Measurements from ENCODE around the gene INPP4A.

Gene INPP4A

DNA sequence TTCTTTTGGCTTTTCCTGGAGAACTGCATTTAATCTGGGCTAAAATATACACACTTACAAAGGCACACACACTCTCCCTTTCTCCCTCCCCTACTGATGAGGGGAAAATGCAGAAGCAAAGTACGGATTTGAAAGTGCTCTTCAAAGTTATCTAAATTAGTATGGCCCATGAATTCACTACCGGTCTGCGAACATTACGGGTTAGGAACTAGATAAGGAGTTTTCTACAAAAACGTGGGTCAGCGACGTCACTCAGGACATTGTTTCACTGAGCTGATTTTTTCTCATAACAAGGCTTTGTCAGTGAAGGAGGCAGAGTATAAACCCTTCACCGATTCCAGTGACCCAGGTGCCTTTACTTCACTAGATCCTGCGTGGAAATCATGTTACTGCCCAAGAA lies 116.4 kb downstream of the INPP4A start:
- H3K4me3 ChIP-seq (ENCODE audit: low read depth, low read length) = no peak overlapping the region
- TF ChIP-seq, protein P1, sequence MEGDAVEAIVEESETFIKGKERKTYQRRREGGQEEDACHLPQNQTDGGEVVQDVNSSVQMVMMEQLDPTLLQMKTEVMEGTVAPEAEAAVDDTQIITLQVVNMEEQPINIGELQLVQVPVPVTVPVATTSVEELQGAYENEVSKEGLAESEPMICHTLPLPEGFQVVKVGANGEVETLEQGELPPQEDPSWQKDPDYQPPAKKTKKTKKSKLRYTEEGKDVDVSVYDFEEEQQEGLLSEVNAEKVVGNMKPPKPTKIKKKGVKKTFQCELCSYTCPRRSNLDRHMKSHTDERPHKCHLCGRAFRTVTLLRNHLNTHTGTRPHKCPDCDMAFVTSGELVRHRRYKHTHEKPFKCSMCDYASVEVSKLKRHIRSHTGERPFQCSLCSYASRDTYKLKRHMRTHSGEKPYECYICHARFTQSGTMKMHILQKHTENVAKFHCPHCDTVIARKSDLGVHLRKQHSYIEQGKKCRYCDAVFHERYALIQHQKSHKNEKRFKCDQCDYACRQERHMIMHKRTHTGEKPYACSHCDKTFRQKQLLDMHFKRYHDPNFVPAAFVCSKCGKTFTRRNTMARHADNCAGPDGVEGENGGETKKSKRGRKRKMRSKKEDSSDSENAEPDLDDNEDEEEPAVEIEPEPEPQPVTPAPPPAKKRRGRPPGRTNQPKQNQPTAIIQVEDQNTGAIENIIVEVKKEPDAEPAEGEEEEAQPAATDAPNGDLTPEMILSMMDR (IDR thresholded peaks at IDR 0.05; ENCODE audit: borderline replicate concordance, insufficient read depth, low read depth, low read length) = no peak

DNA sequence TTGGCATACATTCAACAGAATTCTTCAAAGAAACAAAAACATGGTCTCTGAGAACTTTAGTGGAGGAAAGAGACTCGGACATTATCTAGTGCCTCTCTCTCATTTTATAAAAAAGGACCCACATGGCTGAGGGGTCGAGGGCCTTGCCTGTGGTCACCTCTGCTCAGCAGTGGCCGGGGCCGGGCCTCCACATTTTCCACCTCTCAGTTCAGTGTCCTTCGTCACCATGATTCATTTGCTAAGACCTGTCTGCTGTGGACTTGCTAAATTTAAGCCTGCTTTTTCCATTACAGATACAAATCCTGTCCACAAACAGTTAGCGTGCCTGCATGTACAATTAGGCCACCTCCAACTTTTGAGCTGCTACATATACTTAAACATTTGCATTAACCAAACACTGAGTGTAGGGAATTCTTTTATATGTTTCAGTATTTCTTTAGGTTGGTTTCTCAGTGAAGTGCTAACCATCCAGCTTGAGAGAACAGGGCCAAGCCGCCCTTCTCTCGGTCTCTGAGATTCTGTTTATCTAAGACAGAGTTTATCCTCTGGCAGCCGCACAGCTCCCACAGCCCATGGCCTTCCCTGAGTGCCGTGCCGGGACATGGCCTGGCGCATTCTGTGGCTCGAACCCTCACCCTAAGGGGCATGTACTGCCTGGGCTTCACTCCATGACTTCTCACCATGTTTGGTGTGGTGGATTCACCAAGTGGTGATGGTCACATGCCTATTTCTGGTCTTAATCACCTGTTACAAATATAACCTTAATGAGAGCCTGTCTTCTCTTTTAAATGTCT lies 117.4 kb downstream of the INPP4A start:
- H3K4me3 ChIP-seq (ENCODE audit: low read depth, low read length) = no peak overlapping the region
- TF ChIP-seq, protein P1 (IDR thresholded peaks at IDR 0.05; ENCODE audit: borderline replicate concordance, insufficient read depth, low read depth, low read length) = no peak

DNA sequence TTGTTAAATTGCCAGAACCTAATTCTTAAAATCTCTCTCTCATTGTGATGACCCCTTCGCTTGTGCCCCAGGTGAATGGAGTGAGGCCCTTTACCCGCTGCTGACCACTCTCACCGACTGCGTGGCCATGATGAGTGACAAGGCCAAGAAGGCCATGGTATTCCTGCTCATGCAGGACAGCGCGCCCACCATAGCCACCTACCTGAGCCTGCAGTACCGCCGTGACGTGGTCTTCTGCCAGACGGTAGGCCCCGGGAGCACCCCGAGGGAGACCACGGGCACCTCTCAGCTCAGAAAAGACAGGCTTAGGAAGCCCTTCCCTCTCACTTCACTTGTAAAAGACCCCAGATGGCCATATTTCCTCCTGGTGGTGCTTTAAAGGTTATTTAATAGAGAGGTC lies 118.7 kb downstream of the INPP4A start:
- H3K4me3 ChIP-seq (ENCODE audit: low read depth, low read length) = no peak overlapping the region
- TF ChIP-seq, protein P1 (IDR thresholded peaks at IDR 0.05; ENCODE audit: borderline replicate concordance, insufficient read depth, low read depth, low read length) = no peak

DNA sequence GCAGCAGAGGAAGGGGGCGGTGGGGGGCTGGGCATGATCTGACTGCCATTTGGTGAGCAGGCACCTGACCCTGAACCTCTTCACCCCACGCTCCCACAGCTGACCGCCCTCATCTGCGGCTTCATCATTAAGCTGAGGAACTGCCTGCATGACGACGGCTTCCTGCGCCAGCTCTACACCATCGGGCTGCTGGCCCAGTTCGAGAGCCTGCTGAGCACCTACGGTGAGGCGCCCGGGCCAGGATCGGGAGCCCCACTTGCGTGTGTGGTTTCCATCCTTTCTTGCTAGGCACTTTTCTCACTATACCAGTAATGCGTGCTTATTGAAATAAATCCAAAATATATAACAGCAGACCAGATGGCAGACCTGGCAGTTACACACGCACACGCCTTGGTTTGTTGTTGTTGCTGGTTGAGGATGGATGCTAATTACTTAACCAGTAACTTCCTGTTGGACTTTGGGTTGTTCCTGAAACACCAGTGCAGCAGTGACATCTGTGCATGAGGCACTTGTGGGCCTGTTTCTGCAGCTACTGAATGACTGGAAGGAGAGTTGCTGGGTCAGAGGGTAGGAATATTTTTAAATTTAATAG lies 120.0 kb downstream of the INPP4A start:
- no peak overlapping the region for H3K4me3 ChIP-seq (ENCODE audit: low read depth, low read length)
- TF ChIP-seq, protein P1 (IDR thresholded peaks at IDR 0.05; ENCODE audit: borderline replicate concordance, insufficient read depth, low read depth, low read length) = no peak

DNA sequence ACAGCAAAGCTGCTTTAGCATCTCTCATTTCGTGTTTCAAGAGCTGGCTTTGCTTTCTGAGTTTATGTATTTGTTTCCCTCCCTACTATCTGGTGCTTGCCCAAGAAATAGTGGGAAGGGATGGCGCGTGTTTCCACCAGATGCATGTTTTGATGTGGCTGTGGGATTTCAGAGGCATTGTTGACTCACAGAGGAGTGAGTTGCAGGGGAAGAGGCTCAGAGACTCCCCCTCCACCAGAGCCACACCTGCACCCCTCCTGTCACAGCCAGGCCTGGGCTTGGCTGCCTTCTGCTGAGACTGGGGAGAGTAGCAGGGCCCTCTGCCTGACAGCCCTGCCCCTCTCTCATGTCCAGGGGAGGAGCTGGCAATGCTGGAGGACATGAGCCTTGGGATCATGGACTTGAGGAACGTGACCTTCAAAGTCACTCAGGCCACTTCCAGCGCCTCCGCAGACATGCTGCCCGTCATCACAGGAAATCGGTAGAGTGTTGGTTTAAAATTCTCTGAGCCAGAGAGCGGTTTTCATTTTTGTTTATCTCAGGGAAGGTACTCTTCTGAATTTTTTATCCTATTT lies 120.7 kb downstream of the INPP4A start:
- TF ChIP-seq, protein P1 (IDR thresholded peaks at IDR 0.05; ENCODE audit: borderline replicate concordance, insufficient read depth, low read depth, low read length) = no peak

DNA sequence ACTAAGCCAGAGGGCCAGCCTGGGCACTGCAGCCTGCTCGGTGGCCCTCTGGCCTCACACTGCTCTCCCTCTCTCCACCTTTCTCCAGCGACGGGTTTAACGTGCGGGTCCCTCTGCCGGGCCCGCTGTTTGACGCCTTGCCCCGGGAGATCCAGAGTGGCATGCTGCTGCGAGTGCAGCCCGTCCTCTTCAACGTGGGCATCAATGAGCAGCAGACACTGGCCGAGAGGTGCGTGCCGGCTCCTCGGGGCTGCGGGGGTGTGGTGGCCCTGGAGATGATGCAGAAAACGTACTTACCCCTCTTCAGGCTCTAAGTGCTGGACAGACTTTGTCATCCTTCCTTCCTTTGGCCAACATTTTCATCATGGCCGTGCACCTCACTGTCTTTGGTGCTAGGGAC lies 121.3 kb downstream of the INPP4A start:
- H3K4me3 ChIP-seq (ENCODE audit: low read depth, low read length) = no peak overlapping the region
- TF ChIP-seq, protein P1 (IDR thresholded peaks at IDR 0.05; ENCODE audit: borderline replicate concordance, insufficient read depth, low read depth, low read length) = no peak

More for the DNA sequence above, 120.7 kb downstream of the INPP4A start:
- no peak overlapping the region for H3K4me3 ChIP-seq (ENCODE audit: low read depth, low read length)

Measured in GM12875 (cell line).